ENCODE data around the gene GDF10. TPM values are rescaled to one million over a fixed set of nuclear protein-coding genes. Genes with fewer than 3 reads are reported as not detected.
A peak's percentile ranks its signal among the peaks of the same experiment; 100 is the strongest.

The GDF10 gene
- total RNA-seq, 2 donors from 2014 or later, result 0.63 to 1.9 TPM

GRCh38 chr10:47359101-47359500 is 59.1 kb downstream of the GDF10 start:
- peaks cover 0 to 7% of the 10 kb centered on the region in 2 donors for H3K4me1 ChIP-seq
- no peaks in the 10 kb centered on the region for H3K9me3 ChIP-seq
- H3K27me3 ChIP-seq, result no peaks in the 10 kb centered on the region
- no peak for DNase-seq (ENCODE audit: low spot score)
- H3K36me3 ChIP-seq, result no peaks in the 10 kb centered on the region
- H3K27ac ChIP-seq, result no peak overlapping the region
- TF ChIP-seq CTCF (IDR thresholded peaks at IDR 0.05), result no peak
- no peak overlapping the region for H3K4me3 ChIP-seq

GRCh38 chr10:47359626-47360418 is 59.8 kb downstream of the GDF10 start:
- TF ChIP-seq CTCF (IDR thresholded peaks at IDR 0.05), result no peak

GRCh38 chr10:47360419-47361040 is 60.5 kb downstream of the GDF10 start:
- no peak overlapping the region for H3K4me3 ChIP-seq
- no peaks in the 10 kb centered on the region for H3K9me3 ChIP-seq
- no peak overlapping the region for H3K27ac ChIP-seq
- peaks cover 0 to 7% of the 10 kb centered on the region in 2 donors for H3K4me1 ChIP-seq
- TF ChIP-seq CTCF (IDR thresholded peaks at IDR 0.05), result no peak
- H3K36me3 ChIP-seq, result no peaks in the 10 kb centered on the region
- no peak for DNase-seq (ENCODE audit: low spot score)
- H3K27me3 ChIP-seq, result no peaks in the 10 kb centered on the region

More at GRCh38 chr10:47359626-47360418, 59.8 kb downstream of the GDF10 start:
- H3K36me3 ChIP-seq, result no peaks in the 10 kb centered on the region
- H3K27ac ChIP-seq, result no peak overlapping the region
- no peak overlapping the region for H3K4me3 ChIP-seq
- no peaks in the 10 kb centered on the region for H3K9me3 ChIP-seq
- DNase-seq (ENCODE audit: low spot score), result no peak
- peaks cover 0 to 7% of the 10 kb centered on the region in 2 donors for H3K4me1 ChIP-seq
- no peaks in the 10 kb centered on the region for H3K27me3 ChIP-seq

- H3K4me1 ChIP-seq, result peaks cover 0 to 7% of the 10 kb centered on the region in 2 donors
These were observed 61.3 kb downstream of the GDF10 start for GRCh38 chr10:47361293-47361692.

GRCh38 chr10:47362199-47362598 is 62.2 kb downstream of the GDF10 start:
- Histone ChIP-seq H3K36me3 (no peaks in the 10 kb centered on the region), H3K27me3 (no peaks in the 10 kb centered on the region), H3K27ac (no peak overlapping the region), H3K4me3 (no peak overlapping the region), H3K4me1 (peaks cover 0 to 7% of the 10 kb centered on the region in 2 donors), H3K9me3 (no peaks in the 10 kb centered on the region)
- no peak for TF ChIP-seq CTCF (IDR thresholded peaks at IDR 0.05)
- DNase-seq (ENCODE audit: low spot score), result no peak

More at GRCh38 chr10:47361293-47361692, 61.3 kb downstream of the GDF10 start:
- no peak for DNase-seq (ENCODE audit: low spot score)
- Histone ChIP-seq H3K36me3 (no peaks in the 10 kb centered on the region), H3K27ac (no peak overlapping the region), H3K27me3 (no peaks in the 10 kb centered on the region), H3K9me3 (no peaks in the 10 kb centered on the region), H3K4me3 (no peak overlapping the region)
- peak; percentile 49 to 72 for TF ChIP-seq CTCF (IDR thresholded peaks at IDR 0.05)

Other genes with a start within 250 kb of the GDF10 start
- under 1 TPM in 1 of 2 donors, not detected in 1; 0.16 TPM for gene GDF2, start 22.3 kb downstream of the GDF10 start, total RNA-seq
- not detected for gene RBP3, start 48.2 kb downstream of the GDF10 start, total RNA-seq
- gene ZNF488, start 84.1 kb downstream of the GDF10 start, total RNA-seq, result not detected
- 10 to 100 TPM; 10.3 to 39.8 TPM for gene ANXA8, start 183.9 kb downstream of the GDF10 start, total RNA-seq
- not detected for gene FAM25G, start 191.5 kb downstream of the GDF10 start, total RNA-seq
- gene AGAP9, start 223.4 kb downstream of the GDF10 start, total RNA-seq, result 1 to 10 TPM; 1.0 to 4.5 TPM

Measured in right atrium auricular region (tissue), 2 donors.